MM.1S (cell line): ENCODE data around the gene ZNF592.

ENCODE experiments used
- CTCF ChIP-seq: fragments of 300-600 bp; sonication (generic); IDR thresholded peaks from 2 replicates; pipeline ENCODE4 v1.5.1; 2016; ENCODE audit warnings: antibody characterized with exemption, low read length, mixed read lengths
- EZH2 ChIP-seq: fragments of 300-600 bp; sonication (generic); optimal IDR thresholded peaks from 2 replicates; pipeline ENCODE3; 2017; ENCODE audit warnings: low read depth, mild to moderate bottlenecking, antibody characterized with exemption, low read length, mixed read lengths
- EZH2phosphoT487 ChIP-seq: fragments of 300-600 bp; sonication (generic); IDR thresholded peaks from 2 replicates; pipeline ENCODE4 v1.6.1; 2018; ENCODE audit warnings: antibody characterized with exemption, low read length

- no peak for TF ChIP-seq CTCF
- no peak for TF ChIP-seq EZH2
- no peak for TF ChIP-seq EZH2phosphoT487
Observed at GRCh38 chr15:84772467-84772866, 24.1 kb downstream of the ZNF592 start.
